CD4-positive, alpha-beta T cell (primary cell): ENCODE results near the gene MCTP1. TPM values are rescaled to one million over a fixed set of nuclear protein-coding genes. Genes with fewer than 3 reads are reported as not detected.

ENCODE experiments used
- ATAC-seq: fragments of 200-7000 bp; cut with Tn5 transposase; one replicate; pipeline ENCODE4 v1.10.0; 2022; ENCODE audit warnings: mild to moderate bottlenecking; ENCODE audit not compliant: poor library complexity
- CTCF ChIA-PET: fragments of 350-600 bp; sonication (Branson Sonifier 250); formaldehyde crosslinking; loops from one replicate; lab custom pipeline; 2021; ENCODE audit warnings: antibody characterized with exemption, inconsistent platforms; lab: Charles Lee
- POLR2A ChIA-PET: fragments of 350-600 bp; sonication (Branson Sonifier 250); formaldehyde crosslinking; loops from one replicate; lab custom pipeline; 2021; ENCODE audit warnings: antibody characterized with exemption, inconsistent platforms; lab: Charles Lee
- DNase-seq, 14 experiments: peaks; one replicate each; pipeline ENCODE4 v3.0.0-alpha.2; 2013 to 2020; ENCODE audit warnings: mixed read lengths in 2 of 14
- H3K27ac ChIP-seq, 2 donors: one replicate each; pipeline versions ENCODE4 v1.5.1 to v1.7.0; 2013; ENCODE audit warnings: low read length in 2 of 2, low read depth in 1 of 2, mild to moderate bottlenecking in 1 of 2
- H3K27me3 ChIP-seq, 2 experiments: 1 replicate in 1 of 2; 2 replicates in 1 of 2; pipeline versions ENCODE4 v1.6.1 to v1.7.0; 2013; ENCODE audit warnings: low read length in 2 of 2, control low read depth in 1 of 2, mild to moderate bottlenecking in 1 of 2, moderate library complexity in 1 of 2; ENCODE audit not compliant: insufficient read depth in 2 of 2, control insufficient read depth in 1 of 2
- H3K36me3 ChIP-seq: one replicate; pipeline ENCODE4 v1.6.1; 2013; ENCODE audit warnings: low read length, control low read depth; ENCODE audit not compliant: insufficient read depth
- H3K4me1 ChIP-seq: one replicate; pipeline ENCODE4 v1.6.1; 2013; ENCODE audit warnings: low read length, control low read depth; ENCODE audit not compliant: insufficient read depth
- H3K4me3 ChIP-seq: one replicate; pipeline ENCODE4 v1.5.1; 2013; ENCODE audit warnings: mild to moderate bottlenecking, low read length, moderate library complexity
- H3K9me3 ChIP-seq, 2 experiments: 1 replicate in 1 of 2; 2 replicates in 1 of 2; pipeline versions ENCODE4 v1.6.1 to v1.7.0; 2013; ENCODE audit warnings: low read length in 2 of 2, mild to moderate bottlenecking in 2 of 2, control low read depth in 1 of 2, moderate library complexity in 1 of 2; ENCODE audit not compliant: control insufficient read depth in 1 of 2, insufficient read depth in 1 of 2
- H3K27ac Mint-ChIP-seq: one replicate; pipeline ENCODE4 v1.8.0; 2020; ENCODE audit warnings: mixed read lengths
- H3K27me3 Mint-ChIP-seq: one replicate; pipeline ENCODE4 v1.8.0; 2021; ENCODE audit warnings: mixed read lengths
- H3K36me3 Mint-ChIP-seq: one replicate; pipeline ENCODE4 v1.8.0; 2021; ENCODE audit warnings: low read depth, mixed read lengths
- H3K4me1 Mint-ChIP-seq: one replicate; pipeline ENCODE4 v1.8.0; 2021; ENCODE audit warnings: low read depth, mixed read lengths
- H3K4me3 Mint-ChIP-seq: one replicate; pipeline ENCODE4 v1.8.0; 2020; ENCODE audit warnings: mild to moderate bottlenecking, mixed read lengths
- H3K9me3 Mint-ChIP-seq: one replicate; pipeline ENCODE4 v1.8.0; 2020; ENCODE audit warnings: mixed read lengths
- CTCF ChIP-seq: fragments of 200-600 bp; IDR thresholded peaks from one replicate; pipeline ENCODE4 v1.8.0; 2022; ENCODE audit warnings: antibody characterized with exemption, mild to moderate bottlenecking
- intact Hi-C, 2 experiments: fragments of 100-400 bp; cut with DNase I in 1 of 2; cut with micrococcal nuclease in 1 of 2; formaldehyde crosslinking; loops; one replicate each; pipeline versions ENCODE4 v1.15.1 to v1.9.0; 2023 to 2025; cut with DNase I, micrococcal nuclease
- total RNA-seq, 174 experiments: library from RNA in 2 of 174; stranded (reverse) in 2 of 174; gene quantifications; one replicate each; pipeline ENCODE4 v1.2.3 and lab custom pipeline; 2021 to 2026

MCTP1 gene
- total RNA-seq, 2 experiments from 2014 or later = 2.1 to 2.7 TPM

- H3K9me3 Mint-ChIP-seq = no peaks in the 10 kb centered on the region
- H3K4me1 Mint-ChIP-seq = no peaks in the 10 kb centered on the region
- H3K36me3 Mint-ChIP-seq = no peaks in the 10 kb centered on the region
- Histone ChIP-seq H3K4me1 (no peaks in the 10 kb centered on the region), H3K4me3 (no peak overlapping the region), H3K27me3 (no peaks in the 10 kb centered on the region), H3K27ac (no peak overlapping the region), H3K9me3 (no peaks in the 10 kb centered on the region), H3K36me3 (no peaks in the 10 kb centered on the region)
- TF ChIP-seq CTCF = no peak
- H3K27me3 Mint-ChIP-seq = no peaks in the 10 kb centered on the region
- DNase-seq (no peak), ATAC-seq (no peak)
- CTCF ChIA-PET = no interaction called here
- no peak overlapping the region for H3K4me3 Mint-ChIP-seq
- H3K27ac Mint-ChIP-seq = no peak overlapping the region
- POLR2A ChIA-PET = no interaction called here
- intact Hi-C loops = no loop called here
These were observed 177.8 kb downstream of the MCTP1 start for GRCh38 chr5:95107138-95107537.

GRCh38 chr5:95105638-95106037, 179.3 kb downstream of the MCTP1 start:
- Histone ChIP-seq H3K27me3 (no peaks in the 10 kb centered on the region), H3K4me3 (no peak overlapping the region), H3K9me3 (no peaks in the 10 kb centered on the region), H3K27ac (no peak overlapping the region), H3K4me1 (no peaks in the 10 kb centered on the region), H3K36me3 (no peaks in the 10 kb centered on the region)
- POLR2A ChIA-PET = no interaction called here
- TF ChIP-seq CTCF = no peak
- intact Hi-C loops = no loop called here
- CTCF ChIA-PET = no interaction called here
- Mint-ChIP-seq H3K9me3 (no peaks in the 10 kb centered on the region), H3K36me3 (no peaks in the 10 kb centered on the region), H3K4me1 (peaks cover 9% of the 10 kb centered on the region), H3K27ac (no peak overlapping the region), H3K4me3 (no peak overlapping the region), H3K27me3 (no peaks in the 10 kb centered on the region)
- no peak for DNase-seq
- no peak for ATAC-seq

GRCh38 chr5:95102687-95103086, 182.2 kb downstream of the MCTP1 start:
- Histone ChIP-seq H3K36me3 (no peaks in the 10 kb centered on the region), H3K4me3 (no peak overlapping the region), H3K4me1 (no peaks in the 10 kb centered on the region), H3K27me3 (no peaks in the 10 kb centered on the region), H3K27ac (no peak overlapping the region), H3K9me3 (no peaks in the 10 kb centered on the region)
- ATAC-seq (no peak), DNase-seq (no peak)
- no peak for TF ChIP-seq CTCF
- ChIA-PET POLR2A (no interaction called here), CTCF (no interaction called here)
- intact Hi-C loops = no loop called here
- Mint-ChIP-seq H3K27ac (no peak overlapping the region), H3K4me3 (no peak overlapping the region), H3K9me3 (no peaks in the 10 kb centered on the region), H3K27me3 (no peaks in the 10 kb centered on the region), H3K36me3 (no peaks in the 10 kb centered on the region), H3K4me1 (peaks cover 10% of the 10 kb centered on the region)
